GM19043 (cell line): Measurements from ENCODE around the gene CAMSAP1.

Source experiments
- ATAC-seq: cut with Tn5 transposase; IDR thresholded peaks from one replicate; pipeline ENCODE4 v1.9.1; 2021; ENCODE audit warnings: low read depth; ENCODE audit not compliant: unreplicated experiment

Gene CAMSAP1

GRCh38 chr9:135780086-135780485 lies 127.3 kb downstream of the CAMSAP1 start:
- ATAC-seq, result no peak

GRCh38 chr9:135779571-135779970 lies 127.8 kb downstream of the CAMSAP1 start:
- ATAC-seq, result no peak

GRCh38 chr9:135778421-135778820 lies 128.9 kb downstream of the CAMSAP1 start:
- ATAC-seq, result no peak

GRCh38 chr9:135777623-135778177 lies 129.6 kb downstream of the CAMSAP1 start:
- no peak for ATAC-seq

GRCh38 chr9:135776893-135777622 lies 130.3 kb downstream of the CAMSAP1 start:
- ATAC-seq, result no peak

GRCh38 chr9:135775911-135776310 lies 131.4 kb downstream of the CAMSAP1 start:
- ATAC-seq, result no peak

- no peak for ATAC-seq
These were observed 132.4 kb downstream of the CAMSAP1 start for GRCh38 chr9:135774794-135775525.

- no peak for ATAC-seq
These were observed 133.1 kb downstream of the CAMSAP1 start for GRCh38 chr9:135774239-135774747.

- no peak for ATAC-seq
These were observed 133.7 kb downstream of the CAMSAP1 start for GRCh38 chr9:135773530-135774238.

- no peak for ATAC-seq
These were observed 134.4 kb downstream of the CAMSAP1 start for GRCh38 chr9:135772702-135773493.

- ATAC-seq, result no peak
These were observed 135.2 kb downstream of the CAMSAP1 start for GRCh38 chr9:135772056-135772646.

- ATAC-seq, result no peak
These were observed 135.8 kb downstream of the CAMSAP1 start for GRCh38 chr9:135771401-135772051.

GRCh38 chr9:135770771-135771170 lies 136.6 kb downstream of the CAMSAP1 start:
- ATAC-seq, result no peak

GRCh38 chr9:135770203-135770535 lies 137.2 kb downstream of the CAMSAP1 start:
- no peak for ATAC-seq

GRCh38 chr9:135769489-135770202 lies 137.7 kb downstream of the CAMSAP1 start:
- ATAC-seq, result no peak

- no peak for ATAC-seq
These were observed 138.7 kb downstream of the CAMSAP1 start for GRCh38 chr9:135768516-135769218.

GRCh38 chr9:135766707-135767106 lies 140.6 kb downstream of the CAMSAP1 start:
- no peak for ATAC-seq

- no peak for ATAC-seq
These were observed 141.1 kb downstream of the CAMSAP1 start for GRCh38 chr9:135766251-135766650.
